ENCODE results near the gene TAS2R9.
A peak's percentile ranks its signal among the peaks of the same experiment; 100 is the strongest.
"Not testable (repeated sequence)": the region's sequence is repeated elsewhere in the genome, so short reads cannot be mapped to it uniquely, and the experiment has no call there.

TAS2R9 gene

GRCh38 chr12:10801741-10802140 is 8.2 kb downstream of the TAS2R9 start:
- TF ChIP-seq CTCF (IDR thresholded peaks at IDR 0.05; ENCODE audit: low read depth, low read length), result no peak
- no peak for DNase-seq (ENCODE audit: extremely low read depth, low read depth)

GRCh38 chr12:10794222-10794621 is 15.7 kb downstream of the TAS2R9 start:
- no peak for TF ChIP-seq CTCF (IDR thresholded peaks at IDR 0.05; ENCODE audit: low read depth, low read length)
- DNase-seq (ENCODE audit: extremely low read depth, low read depth), result no peak

- not testable (repeated sequence) for DNase-seq (ENCODE audit: extremely low read depth, low read depth)
Observed at GRCh38 chr12:10791769-10792168, 18.2 kb downstream of the TAS2R9 start.

- no peak for TF ChIP-seq CTCF (IDR thresholded peaks at IDR 0.05; ENCODE audit: low read depth, low read length)
Observed at GRCh38 chr12:10783252-10783651, 26.7 kb downstream of the TAS2R9 start.

GRCh38 chr12:10779103-10779502 is 30.9 kb downstream of the TAS2R9 start:
- no peak for TF ChIP-seq CTCF (IDR thresholded peaks at IDR 0.05; ENCODE audit: low read depth, low read length)
- no peak for DNase-seq (ENCODE audit: extremely low read depth, low read depth)

More at GRCh38 chr12:10783252-10783651, 26.7 kb downstream of the TAS2R9 start:
- DNase-seq (ENCODE audit: extremely low read depth, low read depth), result no peak

- peak; percentile 7 for DNase-seq (ENCODE audit: extremely low read depth, low read depth)
- TF ChIP-seq CTCF (IDR thresholded peaks at IDR 0.05; ENCODE audit: low read depth, low read length), result peak; percentile 60
Observed at GRCh38 chr12:10771132-10771733, 38.7 kb downstream of the TAS2R9 start.

GRCh38 chr12:10759657-10760056 is 50.3 kb downstream of the TAS2R9 start:
- TF ChIP-seq CTCF (IDR thresholded peaks at IDR 0.05; ENCODE audit: low read depth, low read length), result no peak
- no peak for DNase-seq (ENCODE audit: extremely low read depth, low read depth)

Measured in AG09319 (cell line).